ENCODE measurements around the gene CAMSAP3.

CAMSAP3 gene

DNA sequence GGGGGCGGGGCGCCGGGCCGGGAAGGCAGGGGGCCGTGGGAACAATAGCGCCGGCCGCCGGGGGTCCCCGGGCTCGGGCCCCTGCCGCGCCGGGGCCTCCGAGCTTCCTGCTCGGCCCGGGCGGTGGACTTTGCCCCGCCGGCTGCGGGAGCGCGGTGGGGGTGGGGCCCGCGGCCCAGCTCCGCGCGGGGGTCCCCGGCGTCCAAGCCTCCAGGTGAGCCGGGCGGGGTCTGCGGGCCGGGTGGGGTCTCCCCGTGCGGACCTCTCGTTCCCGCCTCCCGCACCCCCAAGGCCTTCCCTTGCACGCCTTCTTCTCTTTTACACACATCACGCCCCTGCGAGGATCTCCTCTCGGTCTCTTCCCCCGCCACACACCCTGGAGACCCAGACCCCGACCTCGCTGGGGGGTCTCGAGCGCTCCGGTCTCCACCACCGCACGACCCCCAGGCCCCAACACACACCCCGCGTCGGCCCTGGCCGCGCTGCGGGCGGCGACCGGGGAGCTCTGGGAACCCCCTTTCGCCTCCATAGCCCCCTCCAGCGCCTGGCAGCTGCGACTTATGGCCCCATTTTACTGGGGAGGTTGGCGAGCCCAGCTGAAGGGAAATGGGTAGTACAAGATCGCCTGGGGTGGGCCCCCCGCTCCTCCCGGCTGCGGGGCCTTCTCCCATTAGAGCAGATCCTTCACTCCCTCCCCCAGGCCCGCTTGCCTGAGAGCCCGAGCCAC, 711 bp downstream of the CAMSAP3 start:
- no peak for DNase-seq (ENCODE audit: low read depth)
- no peak for TF ChIP-seq CTCF (IDR thresholded peaks at IDR 0.05; ENCODE audit: low read depth, low read length, missing control alignments)
- peak overlapping the region; percentile 46 for H3K4me3 ChIP-seq (ENCODE audit: low read depth, low read length)

GRCh38 chr19:7597689-7598088, 2.0 kb downstream of the CAMSAP3 start:
- no peak overlapping the region for H3K4me3 ChIP-seq (ENCODE audit: low read depth, low read length)
- DNase-seq (ENCODE audit: low read depth), result no peak
- TF ChIP-seq CTCF (IDR thresholded peaks at IDR 0.05; ENCODE audit: low read depth, low read length, missing control alignments), result no peak

GRCh38 chr19:7598180-7598579, 2.5 kb downstream of the CAMSAP3 start:
- no peak overlapping the region for H3K4me3 ChIP-seq (ENCODE audit: low read depth, low read length)
- no peak for DNase-seq (ENCODE audit: low read depth)
- no peak for TF ChIP-seq CTCF (IDR thresholded peaks at IDR 0.05; ENCODE audit: low read depth, low read length, missing control alignments)

GRCh38 chr19:7600721-7601120, 5.1 kb downstream of the CAMSAP3 start:
- no peak overlapping the region for H3K4me3 ChIP-seq (ENCODE audit: low read depth, low read length)
- DNase-seq (ENCODE audit: low read depth), result no peak
- TF ChIP-seq CTCF (IDR thresholded peaks at IDR 0.05; ENCODE audit: low read depth, low read length, missing control alignments), result no peak

GRCh38 chr19:7602240-7602934, 6.7 kb downstream of the CAMSAP3 start:
- H3K4me3 ChIP-seq (ENCODE audit: low read depth, low read length), result no peak overlapping the region
- TF ChIP-seq CTCF (IDR thresholded peaks at IDR 0.05; ENCODE audit: low read depth, low read length, missing control alignments), result no peak
- no peak for DNase-seq (ENCODE audit: low read depth)

GRCh38 chr19:7602935-7603497, 7.4 kb downstream of the CAMSAP3 start:
- H3K4me3 ChIP-seq (ENCODE audit: low read depth, low read length), result no peak overlapping the region
- DNase-seq (ENCODE audit: low read depth), result no peak
- no peak for TF ChIP-seq CTCF (IDR thresholded peaks at IDR 0.05; ENCODE audit: low read depth, low read length, missing control alignments)

Data from GM12864 (cell line).